NCI-H1436 (cell line): ENCODE results near the gene DAP.

Experiments used
- DNase-seq: peaks from one replicate; lab custom pipeline; 2025; lab: John Stamatoyannopoulos, UW

The DAP gene

GRCh38 chr5:10689391-10690081 lies 71.5 kb downstream of the DAP start:
- no peak for DNase-seq

- no peak for DNase-seq
Observed at GRCh38 chr5:10688651-10689171, 72.3 kb downstream of the DAP start.

DNA sequence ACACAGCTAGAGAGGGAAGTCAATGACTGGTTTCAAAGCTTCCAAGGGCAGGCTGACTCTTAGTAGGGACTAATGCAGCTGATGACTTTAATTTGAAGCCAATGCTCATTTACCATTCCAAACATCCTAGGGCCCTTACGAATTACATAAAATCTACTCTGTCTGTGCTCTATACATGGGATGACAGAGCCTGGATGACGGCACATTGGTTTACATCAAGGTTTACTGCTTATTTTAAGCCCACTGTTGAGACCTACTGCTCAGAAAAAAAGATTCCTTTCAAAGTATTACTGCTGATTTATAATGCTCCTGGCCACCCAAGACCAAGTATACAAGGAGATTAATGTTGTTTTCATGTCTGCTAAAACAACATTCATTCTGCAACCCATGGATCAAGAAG lies 74.1 kb downstream of the DAP start:
- no peak for DNase-seq

- no peak for DNase-seq
Observed at GRCh38 chr5:10685115-10685521, 75.9 kb downstream of the DAP start.

GRCh38 chr5:10684303-10685086 lies 76.5 kb downstream of the DAP start:
- DNase-seq: no peak

- no peak for DNase-seq
Observed at GRCh38 chr5:10682801-10683525, 78.1 kb downstream of the DAP start.

GRCh38 chr5:10681731-10682679 lies 79.0 kb downstream of the DAP start:
- DNase-seq: no peak

DNA sequence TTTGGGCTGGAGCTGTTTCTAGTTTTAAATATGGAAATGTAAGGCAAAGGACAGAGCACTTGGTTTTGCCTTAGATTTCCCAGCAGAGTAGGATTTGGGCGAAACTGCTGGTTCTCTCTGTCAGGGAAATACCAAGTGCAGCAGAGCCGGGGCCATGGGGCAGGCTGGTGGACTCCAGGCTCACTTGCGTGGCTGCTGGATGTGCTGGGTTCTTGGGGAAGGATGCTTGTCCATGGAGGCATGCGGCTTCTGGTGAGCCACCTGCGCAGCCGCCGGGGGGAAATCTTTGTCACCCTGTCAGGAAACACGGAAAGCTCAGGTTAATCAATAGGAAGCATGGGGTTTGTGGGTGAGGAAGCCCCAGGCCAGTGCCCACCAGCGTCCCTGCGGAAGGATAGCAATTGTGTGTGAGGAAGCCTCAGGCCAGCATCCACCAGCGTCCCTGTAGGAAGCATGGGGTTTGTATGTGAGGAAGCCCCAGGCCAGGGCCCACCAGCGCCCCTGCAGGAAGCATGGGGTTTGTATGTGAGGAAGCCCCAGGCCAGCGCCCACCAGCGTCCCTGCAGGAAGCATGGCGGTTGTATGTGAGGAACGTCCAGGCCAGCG lies 80.1 kb downstream of the DAP start:
- DNase-seq: no peak

DNA sequence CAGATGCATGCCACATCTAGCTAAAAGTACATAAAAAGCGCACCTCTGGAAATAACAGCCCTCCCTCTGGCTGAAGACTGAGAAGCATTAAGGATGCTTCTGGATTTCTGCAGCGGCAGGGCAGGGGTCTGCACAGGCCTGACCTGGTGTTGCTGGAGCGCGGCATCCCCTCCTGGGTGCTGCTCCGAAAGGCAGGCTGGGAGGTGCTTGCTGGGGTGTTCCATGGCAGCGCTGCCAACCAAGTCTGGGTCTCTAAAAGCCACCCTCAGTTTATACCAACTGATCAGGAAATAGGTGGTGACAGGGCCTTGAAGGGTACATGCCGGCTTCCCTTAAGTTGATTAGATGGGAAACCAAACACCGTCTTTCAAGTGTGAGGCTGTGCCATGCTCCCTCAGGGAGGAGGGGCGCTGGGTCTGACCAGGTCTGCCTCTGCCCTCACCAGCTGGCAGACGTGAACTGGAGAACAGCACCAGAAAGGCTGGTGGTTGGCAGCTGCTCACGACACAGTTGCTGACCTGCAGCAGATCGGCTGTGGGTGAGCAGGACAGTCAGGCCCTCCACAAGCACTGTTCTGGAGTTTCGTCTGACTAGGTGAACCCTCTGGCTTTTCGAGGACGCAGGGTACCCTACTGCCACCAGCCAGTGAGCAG lies 81.6 kb downstream of the DAP start:
- DNase-seq: no peak

DNA sequence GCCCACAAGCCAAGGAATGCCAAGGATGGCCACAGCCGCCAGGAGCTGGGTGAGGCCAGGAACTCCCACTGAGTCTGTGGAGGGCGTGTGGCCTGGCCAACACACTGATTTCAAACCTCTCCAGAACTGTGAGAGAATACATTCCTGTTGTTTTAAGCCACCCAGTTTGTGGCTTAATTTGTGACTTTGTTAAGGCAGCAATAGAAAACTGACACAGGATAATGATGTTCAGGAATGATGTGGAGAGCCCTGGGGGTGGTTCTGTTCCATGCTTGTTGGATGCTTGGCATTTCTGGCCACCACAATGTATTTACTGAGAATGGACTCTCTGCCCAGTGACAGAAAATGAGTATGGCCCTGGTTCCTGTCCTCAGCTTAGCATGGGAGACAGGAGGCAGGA lies 82.8 kb downstream of the DAP start:
- no peak for DNase-seq

GRCh38 chr5:10677533-10677932 lies 83.5 kb downstream of the DAP start:
- no peak for DNase-seq

DNA sequence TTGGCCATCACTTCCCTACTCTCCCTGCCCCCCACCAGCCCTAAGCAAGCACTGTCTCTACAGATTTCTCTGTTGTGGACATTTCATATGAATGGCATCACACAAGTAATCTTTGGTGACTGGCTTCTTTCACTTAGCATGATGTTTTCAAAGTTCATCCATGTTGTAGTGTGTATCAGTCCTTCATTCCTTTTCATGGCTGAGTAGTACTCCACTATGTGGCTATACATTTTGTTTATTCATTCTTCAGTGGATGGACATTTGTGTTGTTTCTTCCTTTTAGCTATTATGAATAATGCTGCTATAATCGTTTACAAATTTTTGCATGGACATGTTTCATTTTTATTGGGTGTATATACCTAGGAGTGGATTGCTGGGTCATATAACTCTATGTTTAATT lies 84.1 kb downstream of the DAP start:
- no peak for DNase-seq

DNA sequence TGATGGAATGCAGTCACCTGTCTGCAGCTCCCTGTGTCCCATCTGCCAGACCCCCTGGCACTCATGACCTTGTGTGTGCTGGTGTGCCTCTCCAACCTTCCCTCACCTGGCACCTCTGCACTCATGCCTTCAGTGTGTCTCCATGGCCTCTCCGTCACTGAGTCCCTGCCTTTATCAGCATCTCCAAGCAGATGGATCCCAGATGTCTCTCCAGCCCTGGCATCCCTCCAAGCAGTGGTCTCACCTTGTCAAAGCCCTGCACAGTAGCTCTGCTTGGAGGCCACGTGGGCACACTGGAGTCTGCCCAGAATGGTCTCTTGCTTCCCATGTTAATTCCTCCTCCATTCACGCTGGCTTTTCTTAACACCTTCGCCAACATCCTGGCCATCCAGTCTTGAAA lies 84.8 kb downstream of the DAP start:
- no peak for DNase-seq

DNA sequence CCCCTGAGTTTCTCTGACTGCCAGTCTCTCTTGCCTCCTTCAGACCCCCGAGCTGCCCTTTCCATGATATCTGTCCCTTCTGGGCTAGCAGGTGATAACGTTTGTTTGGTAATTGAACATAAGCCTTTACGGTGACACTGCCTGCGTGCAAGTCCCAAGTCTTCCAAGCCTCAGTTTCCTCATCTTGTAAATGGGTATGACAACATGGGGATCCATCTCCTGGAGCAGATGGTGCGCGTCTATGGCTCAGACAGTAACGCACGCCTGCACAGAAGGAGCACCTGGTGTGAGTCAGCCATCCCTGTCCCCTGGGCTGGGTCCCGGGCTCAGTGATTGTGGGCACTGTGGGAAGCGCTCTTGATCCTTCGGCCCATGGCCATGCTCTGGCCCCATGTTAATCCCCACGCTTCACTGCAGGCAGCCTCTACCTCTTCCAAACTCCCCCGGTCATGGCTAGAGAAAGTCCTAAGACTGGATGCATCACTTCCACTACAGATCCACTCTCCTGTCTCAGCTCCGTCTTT lies 85.8 kb downstream of the DAP start:
- DNase-seq: no peak

- DNase-seq: no peak
Observed at GRCh38 chr5:10674582-10674981, 86.5 kb downstream of the DAP start.

DNA sequence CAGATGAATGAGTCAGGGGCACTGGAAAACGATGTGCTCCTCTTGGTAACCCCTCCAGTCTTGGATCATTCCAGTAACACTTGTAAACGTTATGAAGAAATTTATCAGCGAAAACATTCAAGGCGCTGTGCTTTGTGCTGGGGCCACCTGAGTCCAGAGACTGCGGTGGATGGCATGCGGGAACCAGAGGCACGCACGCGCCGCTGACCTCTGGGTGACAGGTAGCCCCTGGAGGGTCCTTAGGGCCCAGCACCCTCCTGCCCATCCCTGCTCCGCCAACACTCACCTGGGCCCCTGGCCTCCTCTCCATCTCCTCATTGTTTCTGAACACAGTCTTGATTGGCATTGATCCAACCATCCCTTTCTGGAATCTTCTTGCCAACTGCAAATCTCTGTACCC lies 86.9 kb downstream of the DAP start:
- DNase-seq: no peak

DNA sequence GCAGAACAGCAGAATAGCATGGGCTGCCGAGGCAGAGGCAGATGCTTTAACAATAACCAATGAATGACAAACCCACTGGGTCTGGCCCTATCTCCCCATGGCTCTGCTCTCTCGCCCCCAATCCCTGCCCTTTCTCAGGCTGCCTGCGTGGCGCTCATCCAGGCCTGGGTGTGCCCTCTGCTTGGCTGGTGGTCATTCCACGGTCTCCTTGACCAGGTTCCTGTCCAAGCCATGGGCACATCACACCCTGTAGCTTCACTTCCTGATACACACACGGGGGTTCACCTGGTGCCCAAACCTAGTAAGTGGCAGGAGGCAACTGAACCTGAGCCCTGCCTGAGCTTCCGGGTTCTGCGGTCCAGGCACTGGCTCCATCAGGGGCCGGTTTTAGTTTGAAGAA lies 87.6 kb downstream of the DAP start:
- DNase-seq: no peak

DNA sequence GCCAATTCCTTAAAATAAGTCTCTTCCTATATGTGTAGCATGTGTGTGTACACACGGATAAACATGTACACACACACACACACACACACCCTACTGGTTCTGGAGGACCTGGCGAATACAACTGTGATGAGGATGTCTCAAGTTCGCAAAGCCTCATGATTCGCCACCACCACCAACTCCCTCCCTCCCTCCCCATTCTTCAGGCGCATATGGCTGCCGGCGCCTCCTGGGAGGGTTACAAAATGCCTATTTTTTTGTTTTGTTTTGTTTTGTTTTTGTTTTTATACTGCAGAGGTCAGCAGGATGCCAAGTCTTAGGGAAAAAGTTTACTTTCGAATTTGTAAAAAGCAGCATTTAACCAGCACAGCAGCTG lies 88.0 kb downstream of the DAP start:
- DNase-seq: no peak

DNA sequence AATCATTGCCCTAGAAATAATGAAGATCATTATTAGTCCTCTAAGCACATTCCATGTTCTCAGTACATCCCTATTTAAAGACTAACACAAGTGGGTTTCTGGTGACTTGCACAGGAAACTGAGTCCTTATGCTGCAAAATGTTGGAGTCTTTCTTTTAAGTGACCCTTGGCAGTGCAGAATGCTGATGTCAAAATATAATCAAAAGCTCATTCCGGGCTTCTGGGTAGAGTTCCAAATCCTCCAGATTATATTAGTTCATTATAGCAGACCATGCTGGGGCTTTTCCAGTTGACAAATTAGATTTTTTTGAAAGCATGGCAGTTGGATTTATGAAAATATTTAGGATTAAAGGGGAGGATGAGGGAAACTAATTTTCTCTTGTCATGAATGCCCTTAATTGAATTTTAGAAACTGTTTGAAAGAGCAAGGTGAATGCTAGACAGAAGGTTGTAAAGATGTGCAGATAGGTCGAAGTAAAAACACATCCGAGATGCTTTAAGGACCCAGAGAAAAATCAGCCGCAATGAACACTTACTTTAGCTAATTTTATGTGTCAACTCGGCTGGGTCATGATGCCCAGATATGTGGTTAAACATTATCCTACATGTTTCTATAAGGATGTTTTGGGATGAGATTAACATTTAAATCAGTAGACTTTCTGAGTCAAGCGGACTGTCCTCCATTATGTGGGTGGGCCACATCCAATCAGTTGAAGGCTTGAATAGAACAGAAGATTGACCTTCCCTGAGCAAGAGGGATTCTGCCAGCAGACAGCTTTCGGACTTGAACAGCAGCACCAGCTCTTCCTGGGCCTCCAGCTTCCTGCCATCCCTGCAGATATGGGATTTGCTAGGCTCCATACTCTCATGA lies 88.7 kb downstream of the DAP start:
- no peak for DNase-seq
